K562 (cell line): ENCODE data around the gene PHPT1. TPM values are rescaled to one million over a fixed set of nuclear protein-coding genes. Genes with fewer than 3 reads are reported as not detected.
A peak's percentile ranks its signal among the peaks of the same experiment; 100 is the strongest.

Experiments
- CHD2 ChIP-seq: IDR thresholded peaks from 2 replicates; pipeline ENCODE4 v1.6.1; 2011; ENCODE audit warnings: low read depth, low read length
- DMBX1 ChIP-seq: fragments of 250-450 bp; sonication (Bioruptor Pico); IDR thresholded peaks from 2 replicates; pipeline ENCODE4 v1.8.0; 2022; ENCODE audit warnings: inconsistent platforms, mild to moderate bottlenecking, moderate library complexity, borderline replicate concordance
- HCFC1 ChIP-seq: IDR thresholded peaks from 2 replicates; pipeline ENCODE4 v1.6.1; 2012; ENCODE audit warnings: low read depth, low read length, improper control_type of control experiment
- RAD21 ChIP-seq, 2 experiments: fragments of 250-450 bp in 1 of 2; fragments of 450-650 bp in 1 of 2; sonication (Bioruptor Pico) in 1 of 2; formaldehyde crosslinking in 1 of 2; IDR thresholded peaks in 1 of 2; conservative IDR thresholded peaks in 1 of 2; 2 replicates each; pipeline versions ENCODE4 v1.4.0 to v1.8.0; 2020 to 2022; ENCODE audit warnings: mild to moderate bottlenecking in 2 of 2, moderate library complexity in 1 of 2
- SNIP1 ChIP-seq: fragments of 450-650 bp; IDR thresholded peaks from 2 replicates; pipeline ENCODE4 v1.7.1; 2017; ENCODE audit warnings: low read depth, mild to moderate bottlenecking
- ZBTB17 ChIP-seq: fragments of 450-650 bp; formaldehyde crosslinking; IDR thresholded peaks from 2 replicates; pipeline ENCODE4 v1.4.0; 2020; ENCODE audit warnings: mild to moderate bottlenecking
- ZNF217 ChIP-seq: sonication (generic); formaldehyde crosslinking; IDR thresholded peaks from 2 replicates; pipeline ENCODE4 v1.8.0; 2022; ENCODE audit warnings: mild to moderate bottlenecking, missing genetic modification reagents
- ZNF318 ChIP-seq, 2 experiments: fragments of 450-650 bp; IDR thresholded peaks; 2 replicates each; pipeline ENCODE4 v1.6.1; 2016; ENCODE audit warnings: mild to moderate bottlenecking in 2 of 2, borderline replicate concordance in 1 of 2, low read depth in 1 of 2, moderate library complexity in 1 of 2
- ZNF407 ChIP-seq: fragments of 450-650 bp; IDR thresholded peaks from 2 replicates; pipeline ENCODE4 v1.6.1; 2016; ENCODE audit warnings: low read depth
- ZNF583 ChIP-seq: fragments of 250-450 bp; sonication (Bioruptor Pico); IDR thresholded peaks from 2 replicates; pipeline ENCODE4 v1.4.0; 2020
- polyA plus RNA-seq, 8 experiments: library from polyadenylated mRNA; depleted of rRNA in 4 of 8; stranded (reverse) in 5 of 8; unstranded in 3 of 8; fragments of >200 nt; fragmentation: Nextera tagmentation in 2 of 8; fragmentation: Illumina TruSeq in 1 of 8; extraction: Ambion mirVana in 2 of 8; extraction: Trizol in 1 of 8; gene quantifications; 2 replicates each; pipeline versions ENCODE4 v1.2.1 to v1.2.3, GENCODE V29; 2011 to 2014; ENCODE audit warnings: inconsistent platforms in 1 of 8, missing spikeins in 1 of 8
- total RNA-seq, 7 experiments: library from RNA; depleted of rRNA in 6 of 7; stranded (reverse); fragments of >200 nt in 6 of 7; fragmentation: Illumina TruSeq in 2 of 7; extraction: Trizol in 2 of 7; gene quantifications; 2 replicates each; pipeline versions ENCODE4 v1.2.1 to v1.2.3, GENCODE V29; 2011 to 2021; ENCODE audit warnings: low replicate concordance in 1 of 7

The PHPT1 gene
- total and polyA plus RNA-seq, 9 of the 15 experiments (the other 6 are each of a cell fraction or from before 2014, with no cell fraction given) = 20.9 to 166 (median 129) TPM

GRCh38 chr9:136885950-136886578, 36.9 kb downstream of the PHPT1 start, which contains the start of gene TRAF2 (continued):
- no peak for TF ChIP-seq ZNF407
- TF ChIP-seq ZNF583 (CRISPR knock-in tag) = 0 out of 2 replicates have a peak, but pooled peaks have one; percentile 28
- no peak for TF ChIP-seq ZNF318 (IDR thresholded peaks at IDR 0.05; ENCODE audit: borderline replicate concordance in 1 of 2, low read depth in 1 of 2)
- peak; percentile 96 for TF ChIP-seq CHD2
- no peak for TF ChIP-seq DMBX1
- no peak for TF ChIP-seq RAD21 (CRISPR knock-in tag; conservative IDR thresholded peaks at IDR 0.05 in 1 of 2, IDR thresholded peaks at IDR 0.05 in 1 of 2)
- TF ChIP-seq ZBTB17 = peak; percentile 60; the same call in 1 of the 2 replicates
- TF ChIP-seq SNIP1 = no peak
- no peak for TF ChIP-seq ZNF217 (CRISPR knock-in tag)
- TF ChIP-seq HCFC1 = peak; percentile 48
